Gastrocnemius medialis (tissue), 4 donors: Measurements from ENCODE around the gene PPIP5K1.
"Not testable (repeated sequence)": the region's sequence is repeated elsewhere in the genome, so short reads cannot be mapped to it uniquely, and the experiment has no call there.

Source experiments
- POLR2A ChIP-seq, 2 donors: fragments of 450-650 bp; IDR thresholded peaks; one replicate each; pipeline ENCODE4 v1.6.1; 2017; ENCODE audit warnings: antibody characterized with exemption in 2 of 2, mild to moderate bottlenecking in 2 of 2, moderate library complexity in 2 of 2
- TF ChIP-seq, protein P1 (sequence below), 5 experiments: fragments of 450-650 bp in 3 of 5; fragments of 200-600 bp in 2 of 5; sonication (generic) in 2 of 5; IDR thresholded peaks in 4 of 5; conservative IDR thresholded peaks in 1 of 5; 1 replicate in 4 of 5; 2 replicates in 1 of 5; pipeline ENCODE4 v1.5.1; 2016 to 2019; ENCODE audit warnings: antibody characterized with exemption in 5 of 5, mild to moderate bottlenecking in 3 of 5, moderate library complexity in 3 of 5

DNA sequence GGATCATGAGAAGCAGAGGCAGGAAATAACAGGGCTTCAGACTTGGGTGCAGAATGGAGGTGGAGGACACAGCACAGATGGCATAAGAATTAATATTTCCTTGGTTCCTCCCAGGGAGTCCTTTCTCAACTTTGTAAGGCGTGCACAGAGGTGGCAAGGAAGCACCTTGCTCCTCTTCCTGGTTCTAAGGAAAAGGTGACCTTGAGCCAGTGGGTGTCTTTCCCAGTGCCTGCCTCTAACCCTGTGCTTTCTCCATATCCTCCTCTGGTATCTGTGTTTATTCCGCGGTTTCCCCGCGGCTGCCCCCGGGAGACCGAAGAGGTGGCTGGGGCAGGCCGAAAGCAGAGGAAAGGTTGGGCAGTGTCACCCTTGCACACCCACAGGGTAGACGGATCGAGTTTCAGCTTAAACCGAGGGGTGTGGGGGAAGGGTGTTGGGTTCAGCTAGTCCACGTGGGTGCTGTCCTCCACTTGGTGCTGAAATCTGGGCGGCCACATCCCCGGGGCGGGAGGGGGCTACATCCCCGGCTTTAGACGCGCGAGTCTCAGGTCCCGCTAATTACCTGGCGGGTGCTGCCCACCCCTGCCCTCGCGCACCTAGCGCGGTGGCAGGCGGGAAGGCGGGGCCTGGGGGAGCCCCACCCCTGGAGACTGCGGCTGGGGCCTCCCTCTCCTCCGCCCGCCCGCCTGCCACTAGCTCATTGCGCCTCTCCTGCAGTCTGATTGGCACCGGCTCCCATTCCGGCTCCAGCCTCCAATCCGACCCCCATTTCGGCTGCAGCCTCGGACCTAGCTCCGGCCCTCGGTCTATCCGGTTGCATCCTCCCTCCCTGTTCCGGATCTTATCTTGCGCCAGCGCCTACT is 3.6 kb upstream of the PPIP5K1 start, which contains the start of gene CKMT1B:
- not testable (repeated sequence) for TF ChIP-seq POLR2A (IDR thresholded peaks at IDR 0.05)
- TF ChIP-seq, protein P1, sequence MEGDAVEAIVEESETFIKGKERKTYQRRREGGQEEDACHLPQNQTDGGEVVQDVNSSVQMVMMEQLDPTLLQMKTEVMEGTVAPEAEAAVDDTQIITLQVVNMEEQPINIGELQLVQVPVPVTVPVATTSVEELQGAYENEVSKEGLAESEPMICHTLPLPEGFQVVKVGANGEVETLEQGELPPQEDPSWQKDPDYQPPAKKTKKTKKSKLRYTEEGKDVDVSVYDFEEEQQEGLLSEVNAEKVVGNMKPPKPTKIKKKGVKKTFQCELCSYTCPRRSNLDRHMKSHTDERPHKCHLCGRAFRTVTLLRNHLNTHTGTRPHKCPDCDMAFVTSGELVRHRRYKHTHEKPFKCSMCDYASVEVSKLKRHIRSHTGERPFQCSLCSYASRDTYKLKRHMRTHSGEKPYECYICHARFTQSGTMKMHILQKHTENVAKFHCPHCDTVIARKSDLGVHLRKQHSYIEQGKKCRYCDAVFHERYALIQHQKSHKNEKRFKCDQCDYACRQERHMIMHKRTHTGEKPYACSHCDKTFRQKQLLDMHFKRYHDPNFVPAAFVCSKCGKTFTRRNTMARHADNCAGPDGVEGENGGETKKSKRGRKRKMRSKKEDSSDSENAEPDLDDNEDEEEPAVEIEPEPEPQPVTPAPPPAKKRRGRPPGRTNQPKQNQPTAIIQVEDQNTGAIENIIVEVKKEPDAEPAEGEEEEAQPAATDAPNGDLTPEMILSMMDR (IDR thresholded peaks at IDR 0.05 in 4 of 5, conservative IDR thresholded peaks at IDR 0.05 in 1 of 5): not testable (repeated sequence)
